Measurements from ENCODE around the gene ACVR1C. TPM values are rescaled to one million over a fixed set of nuclear protein-coding genes. Genes with fewer than 3 reads are reported as not detected.

Gene ACVR1C
- total RNA-seq, 1 experiment from 2014 or later = 0.40 TPM

DNA sequence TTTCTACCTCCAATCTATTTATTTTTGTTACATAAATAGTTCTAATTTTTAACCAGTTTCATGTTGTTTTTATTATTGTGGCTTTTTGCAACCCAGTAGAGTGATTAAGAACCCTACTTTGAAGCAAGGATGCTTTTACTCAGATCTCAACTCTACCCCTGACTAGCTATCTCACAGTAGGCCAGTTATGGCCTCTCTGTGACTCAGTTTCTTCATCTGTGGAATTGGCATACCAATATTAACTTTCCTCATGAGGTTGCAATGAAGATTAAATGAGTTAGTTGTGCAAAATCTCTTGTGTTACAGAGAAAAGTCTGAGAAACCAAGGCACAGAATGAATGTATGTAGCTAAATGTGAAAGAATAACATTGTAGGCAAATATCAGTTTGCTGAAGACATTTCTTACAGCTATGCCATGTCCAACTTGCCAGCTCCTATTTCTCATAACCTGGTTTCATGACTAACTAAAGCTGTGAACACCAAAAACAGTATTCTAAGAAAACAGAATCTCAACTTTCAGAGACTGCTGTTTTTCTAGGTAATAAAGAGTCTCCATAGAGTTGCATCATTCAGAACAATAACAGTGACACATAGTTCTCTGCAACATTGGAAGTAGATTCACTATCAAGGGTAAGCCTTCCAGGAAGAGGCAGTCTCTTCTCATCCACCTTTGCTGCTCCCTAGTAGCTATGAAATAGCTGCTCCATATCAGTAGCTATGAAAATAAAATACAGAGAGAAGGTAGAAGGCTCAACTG is 151.5 kb downstream of the ACVR1C start:
- Histone ChIP-seq H3K9me3 (ENCODE audit: low read length) (no peaks in the 10 kb centered on the region), H3K27me3 (ENCODE audit: low read length) (no peaks in the 10 kb centered on the region), H3K79me2 (ENCODE audit: low read length) (no peaks in the 10 kb centered on the region), H3K27ac (ENCODE audit: low read length) (no peak overlapping the region), H3K9me2 (replicated peaks; ENCODE audit: low read length) (no peaks in the 10 kb centered on the region), H3F3A (ENCODE audit: low read length, unreplicated experiment) (no peaks in the 10 kb centered on the region), H3K4me3 (ENCODE audit: low read length) (no peak overlapping the region), H3K36me3 (ENCODE audit: low read depth, low read length) (no peaks in the 10 kb centered on the region), H3K4me2 (ENCODE audit: low read length) (no peak overlapping the region), H2AFZ (ENCODE audit: low read length) (no peak overlapping the region), H4K20me1 (ENCODE audit: low read length) (no peaks in the 10 kb centered on the region), H3K9ac (ENCODE audit: low read length) (no peak overlapping the region), H3K4me1 (ENCODE audit: insufficient read depth, low read length) (no peaks in the 10 kb centered on the region)
- BruUV-seq (replicated peaks) = no TSS peak
- TF ChIP-seq EZH2 (IDR thresholded peaks at IDR 0.05; ENCODE audit: low read length, unreplicated experiment) (no peak), EZH2phosphoT487 (IDR thresholded peaks at IDR 0.05; ENCODE audit: borderline replicate concordance, low read length) (no peak), CTCF (conservative IDR thresholded peaks at IDR 0.05; ENCODE audit: low read depth, low read length) (no peak)
- ATAC-seq (peak; percentile 31; the same call in 1 of the 2 replicates), DNase-seq (peak; percentile 16)
- CTCF ChIA-PET = no interaction called here
- POLR2A ChIA-PET (ENCODE audit: unreplicated experiment) = no interaction called here
- intact Hi-C loops (cut with micrococcal nuclease) = no loop called here

Other genes with a start within 250 kb of the ACVR1C start
- gene CYTIP, start 184.8 kb downstream of the ACVR1C start, total RNA-seq (2014; rRNA removed) = 0.26 TPM in 1 of 2 replicates, not detected in the other
- gene ACVR1, start 247.5 kb upstream of the ACVR1C start, total RNA-seq (2014; rRNA removed) = 6.7 and 9.0 TPM in 2 replicates